ENCODE data around the gene ABCA12. TPM values are rescaled to one million over a fixed set of nuclear protein-coding genes. Genes with fewer than 3 reads are reported as not detected.
"Not testable (repeated sequence)": the region's sequence is repeated elsewhere in the genome, so short reads cannot be mapped to it uniquely, and the experiment has no call there.

ABCA12 gene
- total RNA-seq, 4 donors from 2014 or later, result not detected

DNA sequence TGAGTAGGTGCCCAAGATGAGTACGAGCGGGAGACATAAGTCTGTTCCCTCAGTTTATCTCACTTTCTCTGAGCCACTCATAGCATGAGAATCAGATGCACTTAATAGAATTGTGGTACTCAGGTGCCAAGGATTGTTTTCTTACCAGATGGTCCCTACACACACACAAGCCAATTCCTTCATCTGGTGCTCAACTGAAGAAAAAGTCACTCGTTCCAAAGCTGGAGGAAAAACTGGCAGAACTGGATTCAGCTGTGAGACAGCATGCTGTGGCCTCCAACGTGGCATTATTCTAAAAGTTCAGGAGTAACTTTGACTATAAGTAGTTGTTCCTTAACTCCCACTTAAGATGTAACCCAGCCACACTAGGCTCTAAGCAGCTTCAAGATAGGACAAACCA lies 33.4 kb upstream of the ABCA12 start:
- intact Hi-C loops (cut with DNase I), result no loop called here
- TF ChIP-seq POLR2A (IDR thresholded peaks at IDR 0.05; ENCODE audit: low read depth) (no peak), CTCF (IDR thresholded peaks at IDR 0.05) (no peak), POLR2AphosphoS5 (IDR thresholded peaks at IDR 0.05) (no peak), EP300 (IDR thresholded peaks at IDR 0.05) (no peak)
- Histone ChIP-seq H3K27ac (replicated peaks in 1 of 4) (no peak overlapping the region), H3K9me3 (no peaks in the 10 kb centered on the region), H3K27me3 (no peaks in the 10 kb centered on the region), H3K36me3 (no peaks in the 10 kb centered on the region), H3K4me3 (no peak overlapping the region), H3K4me1 (no peaks in the 10 kb centered on the region)
- 89% methylated on average over 4 of the region's 4 CpGs for WGBS
- no peak for DNase-seq (ENCODE audit: extremely low spot score)

GRCh38 chr2:215171151-215171550 lies 32.7 kb upstream of the ABCA12 start:
- no peaks in the 10 kb centered on the region for H3K27me3 ChIP-seq
- TF ChIP-seq CTCF (IDR thresholded peaks at IDR 0.05) (no peak), POLR2AphosphoS5 (IDR thresholded peaks at IDR 0.05) (no peak), EP300 (IDR thresholded peaks at IDR 0.05) (no peak), POLR2A (IDR thresholded peaks at IDR 0.05; ENCODE audit: low read depth) (no peak)
- intact Hi-C loops (cut with DNase I), result no loop called here
- H3K27ac ChIP-seq (replicated peaks in 1 of 4), result no peak overlapping the region
- no peak for DNase-seq (ENCODE audit: extremely low spot score)
- no peaks in the 10 kb centered on the region for H3K4me1 ChIP-seq
- 45% methylated on average over 3 of the region's 3 CpGs for WGBS
- peak overlapping the region in 3 of 4 donors; percentile 11 to 24 (median 15) for H3K4me3 ChIP-seq
- no peaks in the 10 kb centered on the region for H3K36me3 ChIP-seq
- no peaks in the 10 kb centered on the region for H3K9me3 ChIP-seq

DNA sequence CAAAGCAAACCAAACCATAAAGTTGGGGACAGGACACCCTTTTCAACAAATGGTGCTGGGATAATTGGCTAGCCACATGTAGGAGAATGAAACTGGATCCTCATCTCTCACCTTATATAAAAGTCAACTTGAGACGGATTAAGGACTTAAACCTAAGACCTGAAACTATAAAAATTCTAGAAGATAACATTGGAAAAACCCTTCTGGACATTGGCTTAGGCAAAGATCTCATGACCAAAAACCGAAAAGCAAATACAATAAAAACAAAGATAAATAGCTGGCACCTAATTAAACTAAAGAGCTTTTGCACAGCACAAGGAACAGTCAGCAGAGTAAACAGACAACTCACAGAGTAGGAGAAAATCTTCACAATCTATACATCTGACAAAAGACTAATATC lies 28.1 kb upstream of the ABCA12 start:
- intact Hi-C loops (cut with DNase I); DNase-seq (ENCODE audit: extremely low spot score); H3K27me3 ChIP-seq; H3K9me3 ChIP-seq; H3K27ac ChIP-seq (replicated peaks in 1 of 4); H3K4me3 ChIP-seq; H3K36me3 ChIP-seq; H3K4me1 ChIP-seq: not testable (repeated sequence)
- 83% methylated on average over 2 of the region's 2 CpGs for WGBS

DNA sequence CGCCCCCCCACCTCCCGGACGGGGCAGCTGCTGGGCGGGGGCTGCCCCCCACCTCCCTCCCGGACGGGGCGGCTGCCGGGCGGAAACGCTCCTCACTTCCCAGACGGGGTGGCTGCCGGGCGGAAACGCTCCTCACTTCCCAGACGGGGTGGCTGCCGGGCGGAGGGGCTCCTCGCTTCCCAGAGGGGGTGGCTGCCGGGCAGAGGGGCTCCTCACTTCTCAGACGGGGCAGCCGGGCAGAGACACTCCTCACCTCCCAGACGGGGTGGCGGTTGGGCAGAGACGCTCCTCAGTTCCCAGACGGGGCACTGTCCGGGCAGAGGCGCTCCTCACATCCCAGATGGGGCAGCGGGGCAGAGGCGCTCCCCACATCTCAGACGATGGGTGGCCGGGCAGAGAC lies 24.9 kb upstream of the ABCA12 start:
- H3K4me1 ChIP-seq; H3K9me3 ChIP-seq; H3K4me3 ChIP-seq; H3K27ac ChIP-seq (replicated peaks in 1 of 4); H3K36me3 ChIP-seq; H3K27me3 ChIP-seq; intact Hi-C loops (cut with DNase I); DNase-seq (ENCODE audit: extremely low spot score): not testable (repeated sequence)
- WGBS, result 95% methylated on average over 21 of the region's 31 CpGs

GRCh38 chr2:215161301-215161829 lies 22.9 kb upstream of the ABCA12 start:
- no peak for DNase-seq (ENCODE audit: extremely low spot score)
- Histone ChIP-seq H3K4me1 (no peaks in the 10 kb centered on the region), H3K36me3 (no peaks in the 10 kb centered on the region), H3K27me3 (no peaks in the 10 kb centered on the region), H3K27ac (replicated peaks in 1 of 4) (no peak overlapping the region), H3K9me3 (no peaks in the 10 kb centered on the region), H3K4me3 (no peak overlapping the region)
- no peak for TF ChIP-seq CTCF (IDR thresholded peaks at IDR 0.05)
- no peak for TF ChIP-seq EP300 (IDR thresholded peaks at IDR 0.05)
- no peak for TF ChIP-seq POLR2A (IDR thresholded peaks at IDR 0.05; ENCODE audit: low read depth)
- no peak for TF ChIP-seq POLR2AphosphoS5 (IDR thresholded peaks at IDR 0.05)
- WGBS, result 79% methylated on average over 8 of the region's 8 CpGs
- intact Hi-C loops (cut with DNase I), result no loop called here

DNA sequence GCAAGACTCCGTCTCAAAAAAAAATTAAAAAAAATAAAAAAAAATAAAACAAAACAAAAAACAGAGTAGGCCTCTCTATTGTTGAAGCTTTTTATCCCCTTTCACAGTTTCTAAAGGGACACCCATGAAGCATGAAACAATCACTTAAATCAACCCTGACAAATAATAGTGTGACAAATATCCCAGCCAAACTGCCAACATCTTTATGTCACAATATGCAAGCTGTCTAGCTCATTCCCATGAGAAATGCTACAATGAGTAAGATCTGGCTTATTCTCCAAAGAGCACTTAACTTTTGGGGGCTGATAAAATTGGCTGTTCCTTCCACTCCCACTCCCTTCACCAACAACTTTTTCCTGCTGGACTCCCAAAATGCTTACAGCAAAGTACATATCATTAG lies 21.7 kb upstream of the ABCA12 start:
- 88% methylated on average over 1 of the region's 1 CpG for WGBS
- TF ChIP-seq EP300 (IDR thresholded peaks at IDR 0.05) (no peak), POLR2A (IDR thresholded peaks at IDR 0.05; ENCODE audit: low read depth) (no peak), POLR2AphosphoS5 (IDR thresholded peaks at IDR 0.05) (no peak), CTCF (IDR thresholded peaks at IDR 0.05) (no peak)

More for the DNA sequence above, 21.7 kb upstream of the ABCA12 start:
- H3K9me3 ChIP-seq, result no peaks in the 10 kb centered on the region
- H3K36me3 ChIP-seq, result no peaks in the 10 kb centered on the region
- no peak overlapping the region for H3K27ac ChIP-seq (replicated peaks in 1 of 4)
- no peak overlapping the region for H3K4me3 ChIP-seq
- H3K4me1 ChIP-seq, result no peaks in the 10 kb centered on the region
- no peak for DNase-seq (ENCODE audit: extremely low spot score)
- intact Hi-C loops (cut with DNase I), result no loop called here
- no peaks in the 10 kb centered on the region for H3K27me3 ChIP-seq

Measured in esophagus muscularis mucosa (tissue), 4 donors.